ENCODE results near the gene HM13. TPM values are rescaled to one million over a fixed set of nuclear protein-coding genes. Genes with fewer than 3 reads are reported as not detected.
"Not testable (repeated sequence)": the region's sequence is repeated elsewhere in the genome, so short reads cannot be mapped to it uniquely, and the experiment has no call there.

The HM13 gene
- total RNA-seq, 2 donors from 2014 or later = 73.2 to 79.4 TPM

DNA sequence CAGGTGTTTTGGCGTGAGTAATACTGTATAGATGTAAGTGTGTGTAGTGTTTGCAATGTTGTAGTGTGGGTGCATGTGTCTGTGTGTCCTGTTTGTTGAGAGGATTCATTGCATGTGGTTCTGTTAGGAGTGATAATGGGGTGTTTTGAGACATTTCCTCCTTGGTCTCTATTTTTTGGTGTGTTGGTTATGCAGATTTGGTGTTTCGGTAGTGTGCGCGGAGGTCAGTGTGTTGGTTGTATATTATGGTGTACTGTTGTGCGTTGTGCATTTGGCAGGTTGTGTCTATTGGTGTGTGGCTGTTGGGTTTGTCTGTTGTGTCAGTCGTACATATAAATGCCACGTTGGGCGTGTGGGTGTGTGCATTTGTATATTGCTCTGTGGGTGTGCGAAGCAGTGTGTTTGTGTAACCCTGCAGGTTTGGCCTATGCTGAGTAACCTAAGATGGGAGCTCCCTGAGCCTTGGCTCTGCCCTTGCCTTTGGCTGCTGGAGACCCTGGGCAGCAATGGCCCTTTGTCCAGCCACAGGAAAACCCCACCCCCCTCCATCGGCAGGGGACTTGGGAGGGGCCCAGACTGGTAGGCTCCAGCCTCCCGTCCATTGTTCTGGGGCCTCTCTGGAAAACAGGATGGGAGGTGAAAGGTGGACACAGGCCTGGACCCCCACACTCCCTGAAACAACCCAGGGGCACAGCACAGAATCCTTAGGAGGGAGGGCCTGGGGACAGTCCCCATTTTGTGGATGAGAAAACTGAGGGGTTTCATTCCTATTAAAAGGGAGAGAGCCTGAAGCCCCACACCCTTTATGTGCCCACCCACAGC lies 80.5 kb downstream of the HM13 start:
- TF ChIP-seq POLR2A (IDR thresholded peaks at IDR 0.05) = no peak
- peak overlapping the region in 1 of 4 donors; percentile 31 for H3K27ac ChIP-seq
- intact Hi-C loops (cut with DNase I) = no loop called here
- ATAC-seq (peak; percentile 36), DNase-seq (no peak)
- no peaks in the 10 kb centered on the region for H3K4me1 ChIP-seq
- no peaks in the 10 kb centered on the region for H3K9me3 ChIP-seq
- no peaks in the 10 kb centered on the region for H3K36me3 ChIP-seq (replicated peaks in 1 of 2; ENCODE audit: insufficient read depth in 1 of 2, low read depth in 2 of 2)
- no peaks in the 10 kb centered on the region for H3K27me3 ChIP-seq
- 86 to 88% methylated on average over 10 to 11 of the region's 11 CpGs for WGBS, 2 donors
- no peak overlapping the region for H3K4me3 ChIP-seq

- H3K36me3 ChIP-seq (replicated peaks in 1 of 2; ENCODE audit: insufficient read depth in 1 of 2, low read depth in 2 of 2) = no peaks in the 10 kb centered on the region
- no peaks in the 10 kb centered on the region for H3K9me3 ChIP-seq
- no peak overlapping the region for H3K4me3 ChIP-seq
- no peaks in the 10 kb centered on the region for H3K27me3 ChIP-seq
- DNase-seq (no peak), ATAC-seq (no peak)
- H3K4me1 ChIP-seq = no peaks in the 10 kb centered on the region
- intact Hi-C loops (cut with DNase I) = no loop called here
- 73 to 79% methylated on average over 1 to 3 of the region's 3 CpGs for WGBS, 2 donors
- no peak for TF ChIP-seq POLR2A (IDR thresholded peaks at IDR 0.05)
- TF ChIP-seq, protein P1, sequence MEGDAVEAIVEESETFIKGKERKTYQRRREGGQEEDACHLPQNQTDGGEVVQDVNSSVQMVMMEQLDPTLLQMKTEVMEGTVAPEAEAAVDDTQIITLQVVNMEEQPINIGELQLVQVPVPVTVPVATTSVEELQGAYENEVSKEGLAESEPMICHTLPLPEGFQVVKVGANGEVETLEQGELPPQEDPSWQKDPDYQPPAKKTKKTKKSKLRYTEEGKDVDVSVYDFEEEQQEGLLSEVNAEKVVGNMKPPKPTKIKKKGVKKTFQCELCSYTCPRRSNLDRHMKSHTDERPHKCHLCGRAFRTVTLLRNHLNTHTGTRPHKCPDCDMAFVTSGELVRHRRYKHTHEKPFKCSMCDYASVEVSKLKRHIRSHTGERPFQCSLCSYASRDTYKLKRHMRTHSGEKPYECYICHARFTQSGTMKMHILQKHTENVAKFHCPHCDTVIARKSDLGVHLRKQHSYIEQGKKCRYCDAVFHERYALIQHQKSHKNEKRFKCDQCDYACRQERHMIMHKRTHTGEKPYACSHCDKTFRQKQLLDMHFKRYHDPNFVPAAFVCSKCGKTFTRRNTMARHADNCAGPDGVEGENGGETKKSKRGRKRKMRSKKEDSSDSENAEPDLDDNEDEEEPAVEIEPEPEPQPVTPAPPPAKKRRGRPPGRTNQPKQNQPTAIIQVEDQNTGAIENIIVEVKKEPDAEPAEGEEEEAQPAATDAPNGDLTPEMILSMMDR (IDR thresholded peaks at IDR 0.05) = no peak
- H3K27ac ChIP-seq = peak overlapping the region in 2 of 4 donors; percentile 3 to 31
Observed at GRCh38 chr20:31595380-31595653, 81.1 kb downstream of the HM13 start.

GRCh38 chr20:31595654-31596411 lies 81.6 kb downstream of the HM13 start:
- H3K27me3 ChIP-seq = no peaks in the 10 kb centered on the region
- no peak overlapping the region for H3K4me3 ChIP-seq
- peak in 2 of 4 donors; percentile 36 to 45 for DNase-seq
- H3K9me3 ChIP-seq = no peaks in the 10 kb centered on the region
- no peaks in the 10 kb centered on the region for H3K36me3 ChIP-seq (replicated peaks in 1 of 2; ENCODE audit: insufficient read depth in 1 of 2, low read depth in 2 of 2)
- intact Hi-C loops (cut with DNase I) = no loop called here
- 66 to 74% methylated on average over 5 to 15 of the region's 15 CpGs for WGBS, 2 donors
- no peaks in the 10 kb centered on the region for H3K4me1 ChIP-seq
- TF ChIP-seq POLR2A (IDR thresholded peaks at IDR 0.05) = peak in 1 of 3 donors; percentile 21
- TF ChIP-seq, protein P1 (IDR thresholded peaks at IDR 0.05) = no peak
- ATAC-seq = peak; percentile 70
- peak overlapping the region in 2 of 4 donors; percentile 3 to 31 for H3K27ac ChIP-seq

DNA sequence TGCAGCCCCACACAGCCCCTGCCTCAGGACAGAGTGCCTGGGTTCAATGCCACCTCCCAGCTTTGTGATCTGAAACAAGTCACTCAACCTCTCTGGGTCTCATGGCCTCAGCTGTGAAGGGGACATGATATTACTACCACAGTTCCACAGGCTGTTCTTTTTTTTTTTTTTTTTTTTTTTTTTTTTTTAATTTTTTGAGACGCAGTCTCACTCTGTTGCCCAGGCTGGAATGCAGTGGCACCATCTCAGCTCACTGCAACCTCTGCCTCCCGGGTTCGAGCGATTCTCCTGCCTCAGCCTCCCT lies 82.1 kb downstream of the HM13 start:
- H3K36me3 ChIP-seq (replicated peaks in 1 of 2; ENCODE audit: insufficient read depth in 1 of 2, low read depth in 2 of 2); H3K27me3 ChIP-seq; intact Hi-C loops (cut with DNase I); ATAC-seq; H3K4me3 ChIP-seq; H3K4me1 ChIP-seq; H3K9me3 ChIP-seq; DNase-seq: not testable (repeated sequence)
- WGBS, 2 donors = 60 to 88% methylated on average over 4 of the region's 4 CpGs
- peak overlapping the region in 2 of 4 donors; percentile 29 to 31 for H3K27ac ChIP-seq

DNA sequence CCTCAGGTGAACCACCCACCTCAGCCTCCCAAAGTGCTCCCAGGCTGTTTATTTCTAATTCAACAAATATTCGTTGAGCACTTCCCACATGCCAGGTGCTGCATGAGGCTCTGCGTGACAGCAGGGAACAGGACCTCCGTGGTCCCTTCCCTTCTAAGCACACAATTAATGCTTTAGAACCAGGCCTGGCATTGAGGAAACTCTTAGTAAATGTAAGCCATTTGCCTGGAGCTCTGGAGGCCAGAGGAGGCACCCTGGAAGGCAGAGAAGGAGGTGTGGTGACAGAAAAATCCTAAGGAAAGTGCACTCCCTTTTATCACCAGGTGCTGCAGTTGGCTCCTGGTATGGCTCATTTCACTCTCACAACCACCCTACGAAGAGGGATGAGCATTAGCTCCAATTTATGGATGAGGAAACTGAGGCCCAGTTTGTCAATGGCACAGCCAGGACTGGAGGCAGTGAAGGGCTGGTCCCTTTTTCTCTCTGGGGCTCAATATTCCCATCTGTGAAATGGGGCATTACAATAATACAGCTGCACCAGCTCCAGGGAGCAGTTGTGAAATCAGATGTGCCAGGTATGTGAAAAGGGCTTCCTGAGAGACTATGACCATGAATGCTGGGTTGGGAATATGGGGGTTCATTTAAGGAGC lies 82.7 kb downstream of the HM13 start:
- no peaks in the 10 kb centered on the region for H3K36me3 ChIP-seq (replicated peaks in 1 of 2; ENCODE audit: insufficient read depth in 1 of 2, low read depth in 2 of 2)
- peak overlapping the region in 2 of 4 donors; percentile 29 to 31 for H3K27ac ChIP-seq
- WGBS, 2 donors = 79 to 89% methylated on average over 3 to 4 of the region's 4 CpGs
- intact Hi-C loops (cut with DNase I) = no loop called here
- TF ChIP-seq POLR2A (IDR thresholded peaks at IDR 0.05) = no peak
- TF ChIP-seq, protein P1 (IDR thresholded peaks at IDR 0.05) = no peak
- no peak overlapping the region for H3K4me3 ChIP-seq
- no peaks in the 10 kb centered on the region for H3K27me3 ChIP-seq
- no peaks in the 10 kb centered on the region for H3K9me3 ChIP-seq
- DNase-seq (no peak), ATAC-seq (no peak)
- H3K4me1 ChIP-seq = no peaks in the 10 kb centered on the region
